Measurements from ENCODE around the gene SPRYD3.

Gene SPRYD3

GRCh38 chr12:53079226-53080117 is at the start of gene SPRYD3:
TSS of gene SPRYD3 (minus strand) at chr12:53079390. CDS start at chr12:53079333, 57 bp downstream.
- TF ChIP-seq, protein P1, sequence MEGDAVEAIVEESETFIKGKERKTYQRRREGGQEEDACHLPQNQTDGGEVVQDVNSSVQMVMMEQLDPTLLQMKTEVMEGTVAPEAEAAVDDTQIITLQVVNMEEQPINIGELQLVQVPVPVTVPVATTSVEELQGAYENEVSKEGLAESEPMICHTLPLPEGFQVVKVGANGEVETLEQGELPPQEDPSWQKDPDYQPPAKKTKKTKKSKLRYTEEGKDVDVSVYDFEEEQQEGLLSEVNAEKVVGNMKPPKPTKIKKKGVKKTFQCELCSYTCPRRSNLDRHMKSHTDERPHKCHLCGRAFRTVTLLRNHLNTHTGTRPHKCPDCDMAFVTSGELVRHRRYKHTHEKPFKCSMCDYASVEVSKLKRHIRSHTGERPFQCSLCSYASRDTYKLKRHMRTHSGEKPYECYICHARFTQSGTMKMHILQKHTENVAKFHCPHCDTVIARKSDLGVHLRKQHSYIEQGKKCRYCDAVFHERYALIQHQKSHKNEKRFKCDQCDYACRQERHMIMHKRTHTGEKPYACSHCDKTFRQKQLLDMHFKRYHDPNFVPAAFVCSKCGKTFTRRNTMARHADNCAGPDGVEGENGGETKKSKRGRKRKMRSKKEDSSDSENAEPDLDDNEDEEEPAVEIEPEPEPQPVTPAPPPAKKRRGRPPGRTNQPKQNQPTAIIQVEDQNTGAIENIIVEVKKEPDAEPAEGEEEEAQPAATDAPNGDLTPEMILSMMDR (IDR thresholded peaks at IDR 0.05; ENCODE audit: borderline replicate concordance, insufficient read depth, low read depth, low read length) = no peak
- H3K4me3 ChIP-seq (ENCODE audit: low read depth, low read length) = peak within 1 kb of the TSS; percentile 79

GRCh38 chr12:53127169-53127568 is 48.0 kb upstream of the SPRYD3 start:
- no peak overlapping the region for H3K4me3 ChIP-seq (ENCODE audit: low read depth, low read length)
- TF ChIP-seq, protein P1 (IDR thresholded peaks at IDR 0.05; ENCODE audit: borderline replicate concordance, insufficient read depth, low read depth, low read length) = no peak

- no peak overlapping the region for H3K4me3 ChIP-seq (ENCODE audit: low read depth, low read length)
- TF ChIP-seq, protein P1 (IDR thresholded peaks at IDR 0.05; ENCODE audit: borderline replicate concordance, insufficient read depth, low read depth, low read length) = no peak
These were observed 45.1 kb upstream of the SPRYD3 start for GRCh38 chr12:53124352-53124723.

DNA sequence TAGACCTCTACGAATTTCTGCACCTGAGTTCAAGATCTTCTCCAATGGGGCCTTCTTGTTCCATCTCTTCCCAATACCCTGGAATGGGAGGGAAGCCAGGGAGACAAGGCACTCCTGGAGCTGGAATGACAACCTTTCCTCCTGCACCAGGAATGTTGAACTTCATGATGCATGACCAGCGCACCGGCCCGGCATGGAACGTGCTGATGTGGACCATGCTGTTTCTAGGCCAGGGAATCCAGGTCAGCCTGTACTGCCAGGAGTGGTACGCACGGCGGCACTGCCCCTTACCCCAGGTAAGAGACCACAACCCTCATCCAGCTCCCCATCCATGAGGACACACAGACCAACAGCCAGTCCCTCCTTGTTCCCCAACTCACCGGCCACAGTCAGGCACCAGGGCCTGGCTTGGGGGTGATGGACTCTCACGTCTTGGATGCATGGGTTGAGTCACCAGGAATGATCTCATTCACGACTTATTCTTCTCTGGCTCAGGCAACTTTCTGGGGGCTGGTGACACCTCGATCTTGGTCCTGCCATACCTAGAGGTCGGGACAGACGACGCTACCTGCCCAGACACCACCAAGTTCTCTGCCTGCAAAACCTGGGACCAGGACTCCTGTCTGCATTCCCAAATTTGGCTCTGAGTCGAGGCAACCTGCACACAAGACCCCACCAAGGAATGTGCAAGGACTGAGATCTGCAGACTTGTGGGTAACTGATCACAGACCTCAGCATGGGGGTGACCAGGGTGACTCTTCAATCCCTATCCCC is 44.6 kb upstream of the SPRYD3 start:
- no peak overlapping the region for H3K4me3 ChIP-seq (ENCODE audit: low read depth, low read length)
- TF ChIP-seq, protein P1 (IDR thresholded peaks at IDR 0.05; ENCODE audit: borderline replicate concordance, insufficient read depth, low read depth, low read length) = no peak

DNA sequence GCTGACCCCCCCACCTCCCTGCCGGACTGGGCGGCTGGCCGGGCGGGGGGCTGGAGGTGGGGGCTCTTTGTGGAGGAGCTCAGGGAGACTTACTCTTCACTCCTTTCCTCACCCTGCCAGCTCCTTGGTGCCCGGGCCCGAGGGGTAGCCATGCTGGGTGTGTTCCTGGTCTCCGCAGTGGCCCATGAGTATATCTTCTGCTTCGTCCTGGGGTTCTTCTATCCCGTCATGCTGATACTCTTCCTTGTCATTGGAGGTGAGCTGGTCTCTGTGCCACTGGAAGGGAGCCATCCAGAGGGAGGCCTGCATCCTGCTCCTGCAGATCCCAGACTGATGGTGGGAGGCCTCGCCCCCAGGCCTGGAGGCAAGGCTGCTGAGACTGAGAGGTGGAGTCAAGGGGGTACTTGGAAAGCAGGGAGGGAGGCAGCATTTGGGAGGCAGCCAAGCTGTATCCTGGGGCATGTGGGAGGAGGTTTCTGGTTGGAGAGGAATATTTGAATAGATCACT is 43.8 kb upstream of the SPRYD3 start:
- TF ChIP-seq, protein P1 (IDR thresholded peaks at IDR 0.05; ENCODE audit: borderline replicate concordance, insufficient read depth, low read depth, low read length) = no peak
- no peak overlapping the region for H3K4me3 ChIP-seq (ENCODE audit: low read depth, low read length)

- TF ChIP-seq, protein P1 (IDR thresholded peaks at IDR 0.05; ENCODE audit: borderline replicate concordance, insufficient read depth, low read depth, low read length) = no peak
These were observed 41.7 kb upstream of the SPRYD3 start for GRCh38 chr12:53120685-53121525.

More at GRCh38 chr12:53120685-53121525, 41.7 kb upstream of the SPRYD3 start:
- no peak overlapping the region for H3K4me3 ChIP-seq (ENCODE audit: low read depth, low read length)
